DMS 273 (cell line): ENCODE measurements around the gene C20orf141.
"Not testable (repeated sequence)": the region's sequence is repeated elsewhere in the genome, so short reads cannot be mapped to it uniquely, and the experiment has no call there.

Experiments used
- DNase-seq: peaks from one replicate; lab custom pipeline; 2025; ENCODE audit not compliant: unreplicated experiment; lab: John Stamatoyannopoulos, UW

Gene C20orf141

GRCh38 chr20:2820084-2820895 is 5.5 kb downstream of the C20orf141 start:
- DNase-seq = no peak

- no peak for DNase-seq
These were observed 6.4 kb downstream of the C20orf141 start for GRCh38 chr20:2820896-2821869.

GRCh38 chr20:2822073-2822472 is 7.3 kb downstream of the C20orf141 start:
- no peak for DNase-seq

GRCh38 chr20:2825761-2826160 is 11.0 kb downstream of the C20orf141 start:
- no peak for DNase-seq

GRCh38 chr20:2826655-2827054 is 11.9 kb downstream of the C20orf141 start:
- DNase-seq = no peak

GRCh38 chr20:2829376-2829775 is 14.6 kb downstream of the C20orf141 start:
- no peak for DNase-seq

GRCh38 chr20:2831206-2831605 is 16.4 kb downstream of the C20orf141 start:
- not testable (repeated sequence) for DNase-seq

GRCh38 chr20:2833761-2834160 is 19.0 kb downstream of the C20orf141 start:
- DNase-seq = no peak

- no peak for DNase-seq
These were observed 19.8 kb downstream of the C20orf141 start for GRCh38 chr20:2834401-2835110.

- DNase-seq = no peak
These were observed 20.6 kb downstream of the C20orf141 start for GRCh38 chr20:2835331-2835796.

- DNase-seq = no peak
These were observed 21.2 kb downstream of the C20orf141 start for GRCh38 chr20:2836035-2836434.

- DNase-seq = no peak
These were observed 22.6 kb downstream of the C20orf141 start for GRCh38 chr20:2837221-2837960.

GRCh38 chr20:2838170-2838797 is 23.5 kb downstream of the C20orf141 start:
- DNase-seq = no peak

GRCh38 chr20:2838847-2839671 is 24.3 kb downstream of the C20orf141 start:
- no peak for DNase-seq

- no peak for DNase-seq
These were observed 24.9 kb downstream of the C20orf141 start for GRCh38 chr20:2839732-2840137.

GRCh38 chr20:2840138-2840966 is 25.6 kb downstream of the C20orf141 start, which contains the start of the genes PCED1A and VPS16:
Gene PCED1A, minus strand, starts transcription at chr20:2840655. Its CDS starts 743 bp downstream, at chr20:2839912.
Gene VPS16, plus strand, starts transcription at chr20:2840745. Its CDS starts 30 bp downstream, at chr20:2840775.
- peak; percentile 95 for DNase-seq

- DNase-seq = peak; percentile 66
These were observed 26.3 kb downstream of the C20orf141 start for GRCh38 chr20:2840967-2841531.

GRCh38 chr20:2845607-2846006 is 30.8 kb downstream of the C20orf141 start:
- no peak for DNase-seq
